Uterus (tissue), 2 donors: ENCODE results near the gene FAM114A2.

Source experiments
- CTCF ChIP-seq, 4 experiments: fragments of 200-600 bp in 2 of 4; fragments of 450-650 bp in 2 of 4; sonication (generic) in 2 of 4; IDR thresholded peaks; one replicate each; pipeline ENCODE4 v1.5.1; 2016 to 2019; ENCODE audit warnings: antibody characterized with exemption in 4 of 4, mild to moderate bottlenecking in 2 of 4, moderate library complexity in 1 of 4
- POLR2A ChIP-seq, 2 donors: fragments of 450-650 bp; IDR thresholded peaks; one replicate each; pipeline ENCODE4 v1.6.1; 2016; ENCODE audit warnings: antibody characterized with exemption in 2 of 2, mild to moderate bottlenecking in 1 of 2, moderate library complexity in 1 of 2

GRCh38 chr5:154078272-154078671, 39.6 kb upstream of the FAM114A2 start:
- TF ChIP-seq CTCF (IDR thresholded peaks at IDR 0.05) (no peak), POLR2A (IDR thresholded peaks at IDR 0.05) (no peak)
